ENCODE results near the gene SSTR4.

SSTR4 gene

GRCh38 chr20:23028392-23028791 lies 6.7 kb upstream of the SSTR4 start:
- TF ChIP-seq, protein P1, sequence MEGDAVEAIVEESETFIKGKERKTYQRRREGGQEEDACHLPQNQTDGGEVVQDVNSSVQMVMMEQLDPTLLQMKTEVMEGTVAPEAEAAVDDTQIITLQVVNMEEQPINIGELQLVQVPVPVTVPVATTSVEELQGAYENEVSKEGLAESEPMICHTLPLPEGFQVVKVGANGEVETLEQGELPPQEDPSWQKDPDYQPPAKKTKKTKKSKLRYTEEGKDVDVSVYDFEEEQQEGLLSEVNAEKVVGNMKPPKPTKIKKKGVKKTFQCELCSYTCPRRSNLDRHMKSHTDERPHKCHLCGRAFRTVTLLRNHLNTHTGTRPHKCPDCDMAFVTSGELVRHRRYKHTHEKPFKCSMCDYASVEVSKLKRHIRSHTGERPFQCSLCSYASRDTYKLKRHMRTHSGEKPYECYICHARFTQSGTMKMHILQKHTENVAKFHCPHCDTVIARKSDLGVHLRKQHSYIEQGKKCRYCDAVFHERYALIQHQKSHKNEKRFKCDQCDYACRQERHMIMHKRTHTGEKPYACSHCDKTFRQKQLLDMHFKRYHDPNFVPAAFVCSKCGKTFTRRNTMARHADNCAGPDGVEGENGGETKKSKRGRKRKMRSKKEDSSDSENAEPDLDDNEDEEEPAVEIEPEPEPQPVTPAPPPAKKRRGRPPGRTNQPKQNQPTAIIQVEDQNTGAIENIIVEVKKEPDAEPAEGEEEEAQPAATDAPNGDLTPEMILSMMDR (IDR thresholded peaks at IDR 0.05) = no peak

DNA sequence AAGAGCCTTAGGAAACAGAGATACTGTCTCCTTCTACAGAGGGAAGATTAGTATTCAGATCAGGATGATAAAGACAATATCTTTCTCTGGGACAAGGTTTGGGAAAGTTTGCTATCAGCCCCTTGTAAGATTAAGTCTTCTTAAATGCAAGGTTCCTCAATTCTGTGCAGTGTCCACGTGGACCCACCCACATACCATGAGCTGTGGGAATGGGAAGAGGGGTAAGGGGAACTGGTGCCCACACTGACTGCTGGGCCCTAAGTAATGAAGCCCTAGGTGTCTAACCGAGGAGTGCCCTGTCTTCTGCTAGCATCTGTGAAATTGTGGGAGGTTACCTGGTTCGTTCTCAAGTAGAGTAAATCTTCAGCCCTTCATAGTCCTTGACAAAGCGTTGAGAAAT lies 5.8 kb upstream of the SSTR4 start:
- TF ChIP-seq, protein P1 (IDR thresholded peaks at IDR 0.05) = no peak

DNA sequence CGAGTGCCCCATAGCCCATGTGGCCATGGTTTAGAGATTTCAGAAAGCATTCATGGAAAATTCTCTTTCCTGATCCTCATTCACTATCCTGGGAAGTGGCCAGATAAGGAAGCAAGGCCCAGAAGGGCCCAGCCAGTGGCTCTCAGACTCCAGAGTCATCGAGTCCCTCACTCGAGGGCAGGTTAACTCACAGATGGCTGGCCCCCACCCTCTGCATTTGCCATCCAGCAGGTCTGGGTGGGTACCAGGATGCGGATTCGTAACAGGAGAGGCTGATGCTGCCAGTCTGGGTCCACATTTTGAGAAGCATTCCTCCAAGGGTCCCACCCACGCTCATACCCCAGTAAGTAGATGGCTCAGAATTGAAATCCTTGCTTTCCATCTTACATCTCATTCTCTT lies 3.8 kb upstream of the SSTR4 start:
- TF ChIP-seq, protein P1 (IDR thresholded peaks at IDR 0.05) = no peak

GRCh38 chr20:23032056-23032749 lies 2.9 kb upstream of the SSTR4 start:
- TF ChIP-seq, protein P1 (IDR thresholded peaks at IDR 0.05) = no peak

GRCh38 chr20:23032750-23033078 lies 2.4 kb upstream of the SSTR4 start:
- TF ChIP-seq, protein P1 (IDR thresholded peaks at IDR 0.05) = no peak

- TF ChIP-seq, protein P1 (IDR thresholded peaks at IDR 0.05) = no peak
Observed at GRCh38 chr20:23033918-23034317, 1.2 kb upstream of the SSTR4 start.

DNA sequence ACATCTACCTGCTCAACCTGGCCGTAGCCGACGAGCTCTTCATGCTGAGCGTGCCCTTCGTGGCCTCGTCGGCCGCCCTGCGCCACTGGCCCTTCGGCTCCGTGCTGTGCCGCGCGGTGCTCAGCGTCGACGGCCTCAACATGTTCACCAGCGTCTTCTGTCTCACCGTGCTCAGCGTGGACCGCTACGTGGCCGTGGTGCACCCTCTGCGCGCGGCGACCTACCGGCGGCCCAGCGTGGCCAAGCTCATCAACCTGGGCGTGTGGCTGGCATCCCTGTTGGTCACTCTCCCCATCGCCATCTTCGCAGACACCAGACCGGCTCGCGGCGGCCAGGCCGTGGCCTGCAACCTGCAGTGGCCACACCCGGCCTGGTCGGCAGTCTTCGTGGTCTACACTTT lies 619 bp downstream of the SSTR4 start:
- TF ChIP-seq, protein P1 (IDR thresholded peaks at IDR 0.05) = no peak

DNA sequence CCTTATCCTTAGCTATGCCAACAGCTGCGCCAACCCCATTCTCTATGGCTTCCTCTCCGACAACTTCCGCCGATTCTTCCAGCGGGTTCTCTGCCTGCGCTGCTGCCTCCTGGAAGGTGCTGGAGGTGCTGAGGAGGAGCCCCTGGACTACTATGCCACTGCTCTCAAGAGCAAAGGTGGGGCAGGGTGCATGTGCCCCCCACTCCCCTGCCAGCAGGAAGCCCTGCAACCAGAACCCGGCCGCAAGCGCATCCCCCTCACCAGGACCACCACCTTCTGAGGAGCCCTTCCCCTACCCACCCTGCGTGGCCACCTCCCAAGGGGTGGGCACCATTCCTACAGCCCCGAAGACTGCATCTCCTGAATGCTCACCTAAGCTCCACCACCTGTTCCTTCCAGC lies 1.3 kb downstream of the SSTR4 start:
- TF ChIP-seq, protein P1 (IDR thresholded peaks at IDR 0.05) = no peak

Measured in LNCAP (cell line).